Osteocyte (in vitro differentiated cells): Measurements from ENCODE around the gene APLP1. TPM values are rescaled to one million over a fixed set of nuclear protein-coding genes. Genes with fewer than 3 reads are reported as not detected.
"Not testable (repeated sequence)": the region's sequence is repeated elsewhere in the genome, so short reads cannot be mapped to it uniquely, and the experiment has no call there.

ENCODE experiments used
- DNase-seq: peaks from one replicate; pipeline ENCODE4 v3.0.0; 2021; ENCODE audit warnings: mixed read lengths; ENCODE audit not compliant: unreplicated experiment; ENCODE audit errors: extremely low spot score
- H3K27ac Mint-ChIP-seq: one replicate; pipeline ENCODE4 v1.8.0; 2021; ENCODE audit warnings: mild to moderate bottlenecking, mixed read lengths; ENCODE audit not compliant: unreplicated experiment
- H3K27me3 Mint-ChIP-seq: one replicate; pipeline ENCODE4 v1.8.0; 2021; ENCODE audit warnings: mixed read lengths; ENCODE audit not compliant: unreplicated experiment
- H3K36me3 Mint-ChIP-seq: one replicate; pipeline ENCODE4 v1.8.0; 2021; ENCODE audit warnings: mixed read lengths; ENCODE audit not compliant: unreplicated experiment
- H3K4me1 Mint-ChIP-seq: one replicate; pipeline ENCODE4 v1.8.0; 2021; ENCODE audit warnings: mixed read lengths; ENCODE audit not compliant: unreplicated experiment
- H3K4me3 Mint-ChIP-seq: one replicate; pipeline ENCODE4 v1.8.0; 2021; ENCODE audit warnings: mild to moderate bottlenecking, moderate library complexity, mixed read lengths; ENCODE audit not compliant: unreplicated experiment
- H3K9me3 Mint-ChIP-seq: one replicate; pipeline ENCODE4 v1.8.0; 2021; ENCODE audit warnings: mixed read lengths; ENCODE audit not compliant: unreplicated experiment
- total RNA-seq: library from RNA; stranded (reverse); gene quantifications from 2 replicates; pipeline ENCODE4 v1.2.1, GENCODE V29; 2021
- TF ChIP-seq, protein P1 (sequence below): fragments of 200-600 bp; sonication (generic); IDR thresholded peaks from 2 replicates; pipeline ENCODE4 v1.5.0; 2021; ENCODE audit warnings: antibody characterized with exemption, mild to moderate bottlenecking, moderate library complexity

Gene APLP1
- total RNA-seq, 1 donor from 2014 or later: 12.6 TPM

DNA sequence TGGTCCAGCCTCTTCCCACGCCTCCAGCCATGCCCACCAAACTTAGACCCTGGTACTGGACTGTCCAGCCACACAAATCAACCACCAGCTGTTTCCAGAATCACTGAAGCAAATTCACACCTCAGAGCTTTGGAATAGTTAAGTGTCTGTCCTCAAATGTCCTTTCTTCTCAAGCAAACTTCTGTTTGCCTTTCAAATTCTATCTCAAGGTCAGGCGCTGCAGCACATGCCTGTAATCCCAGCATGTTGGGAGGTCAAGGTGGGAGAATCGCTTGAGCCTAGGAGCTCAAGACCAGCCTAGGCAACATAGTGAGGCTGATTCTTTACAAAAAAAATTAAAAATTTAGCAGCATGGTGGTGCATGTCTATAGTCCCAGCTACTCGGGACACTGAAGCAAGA is 36.3 kb upstream of the APLP1 start:
- H3K9me3 Mint-ChIP-seq: no peaks in the 10 kb centered on the region
- no peaks in the 10 kb centered on the region for H3K4me1 Mint-ChIP-seq
- no peak for DNase-seq
- no peaks in the 10 kb centered on the region for H3K36me3 Mint-ChIP-seq
- TF ChIP-seq, protein P1, sequence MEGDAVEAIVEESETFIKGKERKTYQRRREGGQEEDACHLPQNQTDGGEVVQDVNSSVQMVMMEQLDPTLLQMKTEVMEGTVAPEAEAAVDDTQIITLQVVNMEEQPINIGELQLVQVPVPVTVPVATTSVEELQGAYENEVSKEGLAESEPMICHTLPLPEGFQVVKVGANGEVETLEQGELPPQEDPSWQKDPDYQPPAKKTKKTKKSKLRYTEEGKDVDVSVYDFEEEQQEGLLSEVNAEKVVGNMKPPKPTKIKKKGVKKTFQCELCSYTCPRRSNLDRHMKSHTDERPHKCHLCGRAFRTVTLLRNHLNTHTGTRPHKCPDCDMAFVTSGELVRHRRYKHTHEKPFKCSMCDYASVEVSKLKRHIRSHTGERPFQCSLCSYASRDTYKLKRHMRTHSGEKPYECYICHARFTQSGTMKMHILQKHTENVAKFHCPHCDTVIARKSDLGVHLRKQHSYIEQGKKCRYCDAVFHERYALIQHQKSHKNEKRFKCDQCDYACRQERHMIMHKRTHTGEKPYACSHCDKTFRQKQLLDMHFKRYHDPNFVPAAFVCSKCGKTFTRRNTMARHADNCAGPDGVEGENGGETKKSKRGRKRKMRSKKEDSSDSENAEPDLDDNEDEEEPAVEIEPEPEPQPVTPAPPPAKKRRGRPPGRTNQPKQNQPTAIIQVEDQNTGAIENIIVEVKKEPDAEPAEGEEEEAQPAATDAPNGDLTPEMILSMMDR: no peak
- H3K27ac Mint-ChIP-seq: no peak overlapping the region
- H3K27me3 Mint-ChIP-seq: peaks cover 5% of the 10 kb centered on the region
- H3K4me3 Mint-ChIP-seq: no peak overlapping the region

DNA sequence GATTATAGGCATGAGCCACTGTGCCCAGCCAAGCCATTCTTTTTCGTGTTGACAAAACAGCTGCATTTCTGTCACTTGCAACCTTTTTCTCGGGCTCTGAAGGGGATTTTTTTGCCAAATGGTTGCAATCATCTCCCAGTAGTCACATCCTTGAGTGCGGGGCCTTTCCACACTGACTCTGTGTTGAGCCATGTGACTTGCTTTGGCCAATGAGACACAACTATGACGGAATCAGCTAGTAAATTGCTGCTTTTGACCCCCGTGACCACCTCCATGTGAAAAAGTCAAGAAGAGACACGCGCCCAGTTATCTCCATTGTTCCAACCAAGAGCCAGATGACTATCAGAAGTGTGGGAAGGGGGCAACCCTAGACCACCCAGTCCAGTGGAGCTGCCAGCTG is 34.4 kb upstream of the APLP1 start:
- Mint-ChIP-seq H3K4me3 (no peak overlapping the region), H3K9me3 (no peaks in the 10 kb centered on the region), H3K27ac (no peak overlapping the region), H3K27me3 (peaks cover 5% of the 10 kb centered on the region), H3K4me1 (no peaks in the 10 kb centered on the region), H3K36me3 (no peaks in the 10 kb centered on the region)
- DNase-seq: no peak
- TF ChIP-seq, protein P1: no peak

DNA sequence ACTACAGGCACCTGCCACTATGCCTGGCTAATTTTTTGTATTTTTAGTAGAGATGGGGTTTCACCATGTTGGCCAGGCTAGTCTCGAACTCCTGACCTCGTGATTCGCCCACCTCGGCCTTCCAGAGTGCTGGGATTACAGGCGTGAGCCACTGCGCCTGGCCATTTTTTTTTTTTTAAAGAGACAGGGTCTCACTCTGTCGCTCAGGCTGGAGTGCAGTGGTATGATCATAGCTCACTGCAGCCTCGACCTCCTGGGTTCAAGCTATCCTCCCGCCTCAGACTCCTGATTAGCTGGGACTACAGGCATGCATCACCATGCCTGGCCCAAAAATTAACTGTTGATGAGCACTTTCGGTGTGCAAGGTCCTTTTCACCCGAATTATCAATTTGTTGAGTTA is 32.3 kb upstream of the APLP1 start:
- H3K9me3 Mint-ChIP-seq, H3K4me1 Mint-ChIP-seq, H3K27me3 Mint-ChIP-seq, H3K36me3 Mint-ChIP-seq, H3K27ac Mint-ChIP-seq, H3K4me3 Mint-ChIP-seq, DNase-seq: not testable (repeated sequence)

DNA sequence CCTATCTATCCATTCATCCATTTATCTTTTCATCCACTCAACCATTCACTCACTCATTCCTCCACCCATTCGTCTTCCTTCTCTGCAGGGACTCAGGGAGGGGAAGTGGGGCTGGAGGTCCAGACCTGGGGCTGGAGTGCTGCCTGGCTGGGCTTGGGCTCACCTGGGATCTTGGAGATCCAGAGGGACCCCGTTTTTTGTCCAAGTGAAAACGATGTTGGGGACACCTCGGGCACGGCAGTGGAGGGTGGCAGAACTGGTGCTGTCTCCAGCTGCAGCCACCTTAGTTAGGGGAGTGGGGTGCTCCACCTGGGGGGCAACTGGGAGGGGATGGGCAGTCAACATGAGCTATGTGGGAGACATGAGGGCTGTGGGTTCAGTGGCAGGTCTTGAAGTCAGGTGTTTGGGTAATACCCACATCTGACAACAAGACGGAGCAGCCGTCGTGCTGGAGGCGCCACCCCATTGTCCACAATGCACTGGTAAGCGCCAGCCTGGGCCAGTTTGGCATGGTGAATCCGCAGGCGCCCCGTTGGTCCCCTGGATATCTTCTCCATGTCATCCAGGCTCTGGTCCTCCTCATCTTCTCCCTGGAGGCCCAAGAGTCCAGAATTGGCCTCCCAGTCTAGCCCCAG is 26.3 kb upstream of the APLP1 start:
- H3K9me3 Mint-ChIP-seq: no peaks in the 10 kb centered on the region
- H3K4me3 Mint-ChIP-seq: no peak overlapping the region
- TF ChIP-seq, protein P1: no peak
- no peak overlapping the region for H3K27ac Mint-ChIP-seq
- no peak for DNase-seq
- peaks cover 15% of the 10 kb centered on the region for H3K4me1 Mint-ChIP-seq
- no peaks in the 10 kb centered on the region for H3K36me3 Mint-ChIP-seq
- peaks cover 48% of the 10 kb centered on the region for H3K27me3 Mint-ChIP-seq

DNA sequence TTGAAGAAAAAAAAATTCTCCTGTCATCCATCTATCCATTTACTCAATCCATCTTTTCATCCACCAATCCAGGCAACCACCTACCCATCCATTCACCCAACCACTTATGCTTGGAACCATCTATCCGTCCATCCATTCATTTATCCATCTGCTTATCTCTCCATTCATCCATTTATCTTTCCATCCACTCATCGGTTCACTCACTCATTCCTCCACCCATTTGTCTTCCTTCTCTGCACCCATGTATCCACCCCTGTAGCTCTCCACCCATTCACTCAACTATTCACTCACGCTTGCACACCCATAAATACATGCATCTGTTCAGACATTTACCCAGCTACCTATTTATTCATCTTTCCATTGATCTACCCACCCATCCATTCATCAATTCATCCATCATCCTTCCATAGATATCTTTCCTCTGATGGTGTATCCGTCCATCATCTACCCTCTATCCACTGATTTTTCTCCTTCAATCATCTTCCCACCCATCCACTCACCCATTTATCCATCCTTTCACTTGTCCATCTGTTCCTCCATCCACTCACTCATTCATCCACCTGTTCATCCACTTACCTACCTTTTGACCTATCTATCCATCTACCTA is 25.6 kb upstream of the APLP1 start:
- no peak for DNase-seq
- H3K36me3 Mint-ChIP-seq: no peaks in the 10 kb centered on the region
- H3K27me3 Mint-ChIP-seq: peaks cover 48% of the 10 kb centered on the region
- TF ChIP-seq, protein P1: no peak
- peaks cover 15% of the 10 kb centered on the region for H3K4me1 Mint-ChIP-seq
- no peaks in the 10 kb centered on the region for H3K9me3 Mint-ChIP-seq
- no peak overlapping the region for H3K27ac Mint-ChIP-seq
- no peak overlapping the region for H3K4me3 Mint-ChIP-seq
